Measurements from ENCODE around the gene CYS1.

GRCh38 chr2:10043906-10044601, 36.2 kb downstream of the CYS1 start:
- no peak for TF ChIP-seq CTCF (IDR thresholded peaks at IDR 0.05)
- TF ChIP-seq EP300 (IDR thresholded peaks at IDR 0.05; ENCODE audit: low read depth), result peak; percentile 92
- peak; percentile 56 to 69 (median 59) for TF ChIP-seq POLR2AphosphoS5 (IDR thresholded peaks at IDR 0.05)
